Ovary (tissue), 3 donors: ENCODE data around the gene BBX.

ENCODE experiments used
- POLR2A ChIP-seq: fragments of 450-650 bp; IDR thresholded peaks from one replicate; pipeline ENCODE4 v1.6.1; 2017; ENCODE audit warnings: antibody characterized with exemption, mild to moderate bottlenecking, moderate library complexity
- TF ChIP-seq, protein P1 (sequence below), 3 donors: fragments of 450-650 bp in 2 of 3; fragments of 200-600 bp in 1 of 3; IDR thresholded peaks; one replicate each; pipeline versions ENCODE4 v1.5.1 to v1.8.0; 2016 to 2022; ENCODE audit warnings: antibody characterized with exemption in 3 of 3, mild to moderate bottlenecking in 1 of 3
- donor health status: DM: no; HTN: no; CAD: no.

DNA sequence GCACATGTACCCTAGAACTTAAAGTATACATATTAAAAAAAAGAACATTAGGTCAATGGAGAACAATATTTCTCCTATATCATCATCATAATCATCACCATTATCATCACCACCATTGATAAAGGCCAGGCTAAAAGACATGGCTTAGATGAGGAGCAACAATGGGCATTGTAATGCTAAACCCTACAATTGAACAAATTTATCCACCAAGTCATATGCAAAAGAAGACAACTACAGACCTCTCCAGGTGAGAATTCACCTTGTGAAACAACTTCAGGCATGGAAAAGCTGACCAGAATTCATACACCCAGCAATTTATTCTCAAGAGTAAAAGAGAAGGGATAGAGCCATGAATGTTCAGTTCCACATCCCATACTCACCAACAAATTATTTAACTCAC is 46.3 kb upstream of the BBX start:
- TF ChIP-seq, protein P1, sequence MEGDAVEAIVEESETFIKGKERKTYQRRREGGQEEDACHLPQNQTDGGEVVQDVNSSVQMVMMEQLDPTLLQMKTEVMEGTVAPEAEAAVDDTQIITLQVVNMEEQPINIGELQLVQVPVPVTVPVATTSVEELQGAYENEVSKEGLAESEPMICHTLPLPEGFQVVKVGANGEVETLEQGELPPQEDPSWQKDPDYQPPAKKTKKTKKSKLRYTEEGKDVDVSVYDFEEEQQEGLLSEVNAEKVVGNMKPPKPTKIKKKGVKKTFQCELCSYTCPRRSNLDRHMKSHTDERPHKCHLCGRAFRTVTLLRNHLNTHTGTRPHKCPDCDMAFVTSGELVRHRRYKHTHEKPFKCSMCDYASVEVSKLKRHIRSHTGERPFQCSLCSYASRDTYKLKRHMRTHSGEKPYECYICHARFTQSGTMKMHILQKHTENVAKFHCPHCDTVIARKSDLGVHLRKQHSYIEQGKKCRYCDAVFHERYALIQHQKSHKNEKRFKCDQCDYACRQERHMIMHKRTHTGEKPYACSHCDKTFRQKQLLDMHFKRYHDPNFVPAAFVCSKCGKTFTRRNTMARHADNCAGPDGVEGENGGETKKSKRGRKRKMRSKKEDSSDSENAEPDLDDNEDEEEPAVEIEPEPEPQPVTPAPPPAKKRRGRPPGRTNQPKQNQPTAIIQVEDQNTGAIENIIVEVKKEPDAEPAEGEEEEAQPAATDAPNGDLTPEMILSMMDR (IDR thresholded peaks at IDR 0.05) = no peak
- TF ChIP-seq POLR2A = no peak
